Loucy (cell line): Measurements from ENCODE around the gene ZNF248.

ENCODE experiments used
- H2AFZ ChIP-seq: fragments of 200-600 bp; sonication (generic); 2 replicates; pipeline ENCODE4 v1.6.0; 2016; ENCODE audit warnings: antibody characterized with exemption, mild to moderate bottlenecking, low read length, moderate library complexity
- H3F3A ChIP-seq: fragments of 200-600 bp; 2 replicates; pipeline ENCODE4 v1.6.0; 2016; ENCODE audit warnings: antibody characterized with exemption, low read depth, mild to moderate bottlenecking
- H3K27me3 ChIP-seq: fragments of 200-600 bp; sonication (generic); 2 replicates; pipeline ENCODE4 v1.6.1; 2014; ENCODE audit warnings: low read length, mild to moderate bottlenecking; ENCODE audit not compliant: insufficient read depth, poor library complexity, severe bottlenecking
- H3K36me3 ChIP-seq: fragments of 200-600 bp; sonication (generic); 2 replicates; pipeline ENCODE4 v1.6.1; 2016; ENCODE audit warnings: low read length; ENCODE audit not compliant: insufficient read depth
- H3K4me1 ChIP-seq: fragments of 200-600 bp; sonication (generic); 2 replicates; pipeline ENCODE4 v1.5.1; 2014; ENCODE audit warnings: low read length, mild to moderate bottlenecking; ENCODE audit not compliant: insufficient read depth, poor library complexity, severe bottlenecking
- H3K4me2 ChIP-seq: fragments of 200-600 bp; sonication (generic); 2 replicates; pipeline ENCODE4 v1.6.0; 2014; ENCODE audit warnings: antibody characterized with exemption, low read length, low read depth, mild to moderate bottlenecking; ENCODE audit not compliant: poor library complexity, severe bottlenecking
- H3K4me3 ChIP-seq: fragments of 200-600 bp; sonication (generic); 2 replicates; pipeline ENCODE4 v1.5.1; 2014; ENCODE audit warnings: low read length, mild to moderate bottlenecking, mixed read lengths; ENCODE audit not compliant: poor library complexity, severe bottlenecking
- H3K79me2 ChIP-seq: fragments of 200-600 bp; sonication (generic); 2 replicates; pipeline ENCODE4 v1.6.1; 2014; ENCODE audit warnings: low read length; ENCODE audit not compliant: insufficient read depth
- H3K9ac ChIP-seq: fragments of 200-600 bp; sonication (generic); 2 replicates; pipeline ENCODE4 v1.6.0; 2014; ENCODE audit warnings: mild to moderate bottlenecking, low read depth, low read length, moderate library complexity; ENCODE audit not compliant: poor library complexity, severe bottlenecking
- H3K9me2 ChIP-seq: fragments of 200-600 bp; sonication (generic); replicated peaks from 2 replicates; pipeline ENCODE4 v1.6.1; 2016; ENCODE audit warnings: low read depth, low read length, mixed read lengths
- H3K9me3 ChIP-seq: fragments of 200-600 bp; sonication (generic); 2 replicates; pipeline ENCODE4 v1.6.1; 2014; ENCODE audit warnings: mild to moderate bottlenecking, antibody characterized with exemption, low read length, low read depth; ENCODE audit not compliant: insufficient read depth
- H4K20me1 ChIP-seq: fragments of 200-600 bp; sonication (generic); 2 replicates; pipeline ENCODE4 v1.6.0; 2014; ENCODE audit warnings: antibody characterized with exemption, low read length, mild to moderate bottlenecking; ENCODE audit not compliant: insufficient read depth, poor library complexity, severe bottlenecking
- EZH2phosphoT487 ChIP-seq: fragments of 200-600 bp; IDR thresholded peaks from 2 replicates; pipeline ENCODE4 v1.6.1; 2018; ENCODE audit warnings: antibody characterized with exemption, mild to moderate bottlenecking, moderate library complexity, borderline replicate concordance
- TF ChIP-seq, protein P1 (sequence below): fragments of 200-600 bp; sonication (generic); conservative IDR thresholded peaks from 2 replicates; pipeline ENCODE4 v1.5.1; 2014; ENCODE audit warnings: mild to moderate bottlenecking, antibody characterized with exemption, low read length

ZNF248 gene

DNA sequence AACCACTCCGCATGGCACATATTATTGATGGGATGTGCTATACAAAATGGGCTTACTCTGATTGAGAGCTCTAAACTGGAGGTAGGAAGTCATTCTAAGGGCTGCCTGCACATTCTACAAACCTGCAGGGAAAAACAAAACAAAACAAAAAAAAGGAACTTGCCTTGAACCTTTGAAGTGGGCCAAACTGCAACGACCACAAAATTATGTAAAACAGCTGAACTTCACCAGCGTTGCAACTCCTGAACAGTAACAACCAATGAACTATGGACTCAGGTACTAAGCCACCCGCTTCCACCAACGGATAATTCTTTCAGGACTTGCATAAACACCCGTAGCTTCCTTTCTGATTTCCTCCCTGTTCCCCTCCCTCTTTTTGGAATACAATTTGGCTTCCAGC is 80.4 kb downstream of the ZNF248 start:
- Histone ChIP-seq H4K20me1 (no peaks in the 10 kb centered on the region), H3K9me3 (peaks cover 11% of the 10 kb centered on the region; the same call in 1 of the 2 replicates), H3F3A (no peaks in the 10 kb centered on the region), H3K4me3 (no peak overlapping the region), H2AFZ (no peak overlapping the region), H3K36me3 (no peaks in the 10 kb centered on the region), H3K9ac (no peak overlapping the region), H3K9me2 (no peaks in the 10 kb centered on the region), H3K27me3 (no peaks in the 10 kb centered on the region), H3K4me2 (no peak overlapping the region), H3K79me2 (no peaks in the 10 kb centered on the region), H3K4me1 (no peaks in the 10 kb centered on the region)
- TF ChIP-seq, protein P1, sequence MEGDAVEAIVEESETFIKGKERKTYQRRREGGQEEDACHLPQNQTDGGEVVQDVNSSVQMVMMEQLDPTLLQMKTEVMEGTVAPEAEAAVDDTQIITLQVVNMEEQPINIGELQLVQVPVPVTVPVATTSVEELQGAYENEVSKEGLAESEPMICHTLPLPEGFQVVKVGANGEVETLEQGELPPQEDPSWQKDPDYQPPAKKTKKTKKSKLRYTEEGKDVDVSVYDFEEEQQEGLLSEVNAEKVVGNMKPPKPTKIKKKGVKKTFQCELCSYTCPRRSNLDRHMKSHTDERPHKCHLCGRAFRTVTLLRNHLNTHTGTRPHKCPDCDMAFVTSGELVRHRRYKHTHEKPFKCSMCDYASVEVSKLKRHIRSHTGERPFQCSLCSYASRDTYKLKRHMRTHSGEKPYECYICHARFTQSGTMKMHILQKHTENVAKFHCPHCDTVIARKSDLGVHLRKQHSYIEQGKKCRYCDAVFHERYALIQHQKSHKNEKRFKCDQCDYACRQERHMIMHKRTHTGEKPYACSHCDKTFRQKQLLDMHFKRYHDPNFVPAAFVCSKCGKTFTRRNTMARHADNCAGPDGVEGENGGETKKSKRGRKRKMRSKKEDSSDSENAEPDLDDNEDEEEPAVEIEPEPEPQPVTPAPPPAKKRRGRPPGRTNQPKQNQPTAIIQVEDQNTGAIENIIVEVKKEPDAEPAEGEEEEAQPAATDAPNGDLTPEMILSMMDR: no peak
- TF ChIP-seq EZH2phosphoT487: no peak

DNA sequence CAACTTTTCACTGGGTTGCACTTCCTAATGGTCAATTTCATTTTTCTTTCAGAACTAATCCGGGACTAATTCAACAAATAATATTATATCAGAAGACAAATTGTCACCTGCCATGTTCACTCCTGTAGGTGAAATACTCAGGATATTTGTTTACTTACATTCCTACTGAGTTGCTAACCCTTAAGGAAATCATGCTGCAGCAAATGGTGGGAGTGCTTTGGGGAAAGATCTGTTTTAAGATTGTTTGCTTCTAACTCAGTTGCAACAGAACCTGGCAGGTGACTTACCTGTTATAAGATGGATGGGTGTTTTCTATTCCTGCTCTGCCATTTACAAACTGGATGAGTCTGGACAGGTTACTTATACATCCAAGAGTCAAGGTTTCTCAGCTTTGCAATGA is 81.8 kb downstream of the ZNF248 start:
- H3K4me1 ChIP-seq: no peaks in the 10 kb centered on the region
- no peak overlapping the region for H3K9ac ChIP-seq
- TF ChIP-seq, protein P1: no peak
- TF ChIP-seq EZH2phosphoT487: no peak
- H3K9me2 ChIP-seq: no peaks in the 10 kb centered on the region
- no peaks in the 10 kb centered on the region for H3F3A ChIP-seq
- no peaks in the 10 kb centered on the region for H3K27me3 ChIP-seq
- no peak overlapping the region for H2AFZ ChIP-seq
- no peaks in the 10 kb centered on the region for H4K20me1 ChIP-seq
- H3K79me2 ChIP-seq: no peaks in the 10 kb centered on the region
- H3K4me2 ChIP-seq: no peak overlapping the region
- H3K4me3 ChIP-seq: no peak overlapping the region
- no peaks in the 10 kb centered on the region for H3K36me3 ChIP-seq
- H3K9me3 ChIP-seq: peaks cover 5% of the 10 kb centered on the region; the same call in 1 of the 2 replicates

DNA sequence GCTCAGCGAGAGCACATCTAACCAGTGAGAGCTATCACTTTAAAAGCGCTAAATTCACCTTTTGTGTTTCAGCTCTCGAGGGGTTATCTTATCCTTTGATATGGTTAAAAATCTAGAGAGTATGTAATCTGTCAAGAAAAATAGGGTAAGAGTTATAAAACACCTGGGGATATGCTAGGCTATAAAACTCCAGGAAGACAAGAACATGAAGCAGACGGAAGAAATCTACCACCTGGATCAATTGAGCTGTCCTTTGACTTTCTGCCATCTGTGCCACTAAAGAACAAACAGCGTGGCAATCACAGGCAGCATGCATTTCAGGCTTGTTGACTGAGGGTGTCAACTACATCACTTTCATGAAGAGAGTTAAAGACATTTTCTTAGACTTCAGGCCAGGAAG is 83.1 kb downstream of the ZNF248 start:
- H3K4me1 ChIP-seq: no peaks in the 10 kb centered on the region
- H3K79me2 ChIP-seq: no peaks in the 10 kb centered on the region
- H3K27me3 ChIP-seq: no peaks in the 10 kb centered on the region
- TF ChIP-seq, protein P1: no peak
- TF ChIP-seq EZH2phosphoT487: no peak
- no peak overlapping the region for H3K4me2 ChIP-seq
- no peak overlapping the region for H3K4me3 ChIP-seq
- peaks cover 5% of the 10 kb centered on the region; the same call in 1 of the 2 replicates for H3K9me3 ChIP-seq
- H3K9me2 ChIP-seq: no peaks in the 10 kb centered on the region
- H2AFZ ChIP-seq: no peak overlapping the region
- H4K20me1 ChIP-seq: no peaks in the 10 kb centered on the region
- no peak overlapping the region for H3K9ac ChIP-seq
- H3K36me3 ChIP-seq: no peaks in the 10 kb centered on the region
- no peaks in the 10 kb centered on the region for H3F3A ChIP-seq
